H9 (cell line): ENCODE data around the gene ADAMTS2. TPM values are rescaled to one million over a fixed set of nuclear protein-coding genes. Genes with fewer than 3 reads are reported as not detected.
A peak's percentile ranks its signal among the peaks of the same experiment; 100 is the strongest.

Source experiments
- DNase-seq: peaks from one replicate; pipeline ENCODE4 v3.0.0-alpha.2; 2017
- H2AFZ ChIP-seq: one replicate; pipeline ENCODE4 v1.6.1; 2013; ENCODE audit warnings: mild to moderate bottlenecking, low read length, control low read depth, moderate library complexity
- H2AK5ac ChIP-seq: 2 replicates; pipeline ENCODE4 v1.6.1; 2013; ENCODE audit warnings: low read length, control low read depth, mixed read lengths; ENCODE audit not compliant: insufficient read length
- H2BK120ac ChIP-seq: one replicate; pipeline ENCODE4 v1.6.1; 2013; ENCODE audit warnings: low read depth, mild to moderate bottlenecking, low read length, control low read depth, inconsistent platforms; ENCODE audit not compliant: poor library complexity, severe bottlenecking
- H2BK12ac ChIP-seq: 2 replicates; pipeline ENCODE4 v1.6.1; 2013; ENCODE audit warnings: low read length, control low read depth, mixed read lengths, low read depth; ENCODE audit not compliant: insufficient read length
- H2BK15ac ChIP-seq: 2 replicates; pipeline ENCODE4 v1.6.1; 2013; ENCODE audit warnings: low read depth, low read length, control low read depth
- H2BK20ac ChIP-seq: one replicate; pipeline ENCODE4 v1.6.1; 2013; ENCODE audit warnings: low read depth, mild to moderate bottlenecking, low read length, control low read depth, inconsistent platforms; ENCODE audit not compliant: poor library complexity, severe bottlenecking
- H2BK5ac ChIP-seq: 2 replicates; pipeline ENCODE4 v1.6.1; 2013; ENCODE audit warnings: low read length, control low read depth, mixed read lengths; ENCODE audit not compliant: insufficient read length
- H3K14ac ChIP-seq: 2 replicates; pipeline ENCODE4 v1.6.1; 2013; ENCODE audit warnings: low read length, control low read depth; ENCODE audit not compliant: insufficient read depth
- H3K18ac ChIP-seq: 2 replicates; pipeline ENCODE4 v1.6.1; 2013; ENCODE audit warnings: low read depth, mild to moderate bottlenecking, mixed read lengths, low read length, control low read depth; ENCODE audit not compliant: insufficient read length
- H3K23ac ChIP-seq: 2 replicates; pipeline ENCODE4 v1.6.1; 2013; ENCODE audit warnings: low read length, control low read depth, mixed read lengths, low read depth; ENCODE audit not compliant: insufficient read length
- H3K23me2 ChIP-seq: 2 replicates; pipeline ENCODE4 v1.6.1; 2013; ENCODE audit warnings: low read depth, mild to moderate bottlenecking, mixed read lengths, low read length, control low read depth; ENCODE audit not compliant: insufficient read length, poor library complexity, severe bottlenecking
- H3K27ac ChIP-seq: 2 replicates; pipeline ENCODE4 v1.5.1; 2013; ENCODE audit warnings: low read length, control low read depth, mixed read lengths, low read depth; ENCODE audit not compliant: insufficient read length
- H3K27me3 ChIP-seq: 2 replicates; pipeline ENCODE4 v1.6.1; 2013; ENCODE audit warnings: low read length, control low read depth, inconsistent platforms; ENCODE audit not compliant: insufficient read depth
- H3K4ac ChIP-seq: 2 replicates; pipeline ENCODE4 v1.6.1; 2013; ENCODE audit warnings: low read depth, mild to moderate bottlenecking, control low read depth, inconsistent platforms, low read length, moderate library complexity
- H3K4me1 ChIP-seq: 2 replicates; pipeline ENCODE4 v1.6.1; 2013; ENCODE audit warnings: low read length, control low read depth, inconsistent platforms; ENCODE audit not compliant: insufficient read depth
- H3K4me2 ChIP-seq: 2 replicates; pipeline ENCODE4 v1.6.1; 2013; ENCODE audit warnings: low read length, control low read depth, mixed read lengths; ENCODE audit not compliant: insufficient read length, insufficient read depth
- H3K56ac ChIP-seq: 2 replicates; pipeline ENCODE4 v1.6.1; 2013; ENCODE audit warnings: low read depth, mild to moderate bottlenecking, mixed read lengths, low read length, control low read depth; ENCODE audit not compliant: insufficient read length
- H3K79me1 ChIP-seq: 2 replicates; pipeline ENCODE4 v1.6.1; 2013; ENCODE audit warnings: low read depth, mild to moderate bottlenecking, moderate library complexity, low read length, control low read depth, inconsistent platforms; ENCODE audit not compliant: insufficient read depth, poor library complexity, severe bottlenecking
- H3K79me2 ChIP-seq: 2 replicates; pipeline ENCODE4 v1.6.1; 2013; ENCODE audit warnings: low read length, control low read depth, inconsistent platforms; ENCODE audit not compliant: insufficient read depth
- H3K9ac ChIP-seq: 2 replicates; pipeline ENCODE4 v1.6.1; 2013; ENCODE audit warnings: low read length, control low read depth, mixed read lengths; ENCODE audit not compliant: insufficient read length; ENCODE audit errors: extremely low read depth
- H3K9me3 ChIP-seq: one replicate; pipeline ENCODE4 v1.6.1; 2013; ENCODE audit warnings: low read depth, low read length, inconsistent platforms; ENCODE audit not compliant: control insufficient read depth
- H3T11ph ChIP-seq: one replicate; pipeline ENCODE4 v1.6.1; 2013; ENCODE audit warnings: mild to moderate bottlenecking, low read length, control low read depth, inconsistent platforms
- H4K20me1 ChIP-seq: one replicate; pipeline ENCODE4 v1.6.1; 2013; ENCODE audit not compliant: control insufficient read depth, insufficient read length, insufficient read depth
- H4K5ac ChIP-seq: 2 replicates; pipeline ENCODE4 v1.6.1; 2013; ENCODE audit warnings: low read depth, mild to moderate bottlenecking, mixed read lengths, low read length, control low read depth; ENCODE audit not compliant: insufficient read length
- H4K8ac ChIP-seq: replicated peaks from 2 replicates; pipeline ENCODE4 v1.6.1; 2013; ENCODE audit warnings: low read length, control low read depth, mixed read lengths, low read depth; ENCODE audit not compliant: insufficient read length
- H4K91ac ChIP-seq: 2 replicates; pipeline ENCODE4 v1.6.1; 2013; ENCODE audit warnings: low read depth, mild to moderate bottlenecking, moderate library complexity, mixed read lengths, low read length, control low read depth; ENCODE audit not compliant: insufficient read length
- H3K27ac Mint-ChIP-seq, 3 experiments: 2 replicates in 2 of 3; 3 replicates in 1 of 3; pipeline ENCODE4 v1.8.0; 2020 to 2021; ENCODE audit warnings: mixed read lengths in 3 of 3, mild to moderate bottlenecking in 1 of 3, moderate library complexity in 1 of 3
- H3K27me3 Mint-ChIP-seq: 2 replicates; pipeline ENCODE4 v1.8.0; 2021; ENCODE audit warnings: low read depth, mild to moderate bottlenecking, moderate library complexity, mixed read lengths
- H3K36me3 Mint-ChIP-seq, 3 experiments: 2 replicates in 2 of 3; 3 replicates in 1 of 3; pipeline ENCODE4 v1.8.0; 2020 to 2021; ENCODE audit warnings: low read depth in 3 of 3, mixed read lengths in 3 of 3; ENCODE audit not compliant: insufficient read depth in 1 of 3
- H3K4me1 Mint-ChIP-seq, 2 experiments: 2 replicates each; pipeline ENCODE4 v1.8.0; 2020; ENCODE audit warnings: mixed read lengths in 2 of 2
- H3K4me3 Mint-ChIP-seq, 2 experiments: 2 replicates in 1 of 2; 3 replicates in 1 of 2; pipeline ENCODE4 v1.8.0; 2020 to 2021; ENCODE audit warnings: mild to moderate bottlenecking in 2 of 2, mixed read lengths in 2 of 2, moderate library complexity in 1 of 2
- H3K9me3 Mint-ChIP-seq, 2 experiments: 2 replicates in 1 of 2; 3 replicates in 1 of 2; pipeline ENCODE4 v1.8.0; 2020; ENCODE audit warnings: mild to moderate bottlenecking in 2 of 2, mixed read lengths in 2 of 2, moderate library complexity in 1 of 2
- CTCF ChIP-seq: fragments of 200-600 bp; sonication (generic); conservative IDR thresholded peaks from 3 replicates; pipeline ENCODE4 v1.8.0; 2021; ENCODE audit warnings: antibody characterized with exemption, mild to moderate bottlenecking
- WGBS: extraction: QIAGEN DNeasy Blood & Tissue Kit; methylation state at CpG from one replicate; pipeline ENCODE4 v1.1.7; 2013; ENCODE audit warnings: missing lambda C conversion rate, low lambda C conversion rate, mixed read lengths; ENCODE audit not compliant: insufficient read length; ENCODE audit errors: extremely low coverage; 5-methylcytosine and 5-hydroxymethylcytosine counted together
- total RNA-seq: library from RNA; stranded (reverse); gene quantifications from 2 replicates; pipeline ENCODE4 v1.2.1, GENCODE V29; 2021

ADAMTS2 gene
- total RNA-seq, 1 experiment from 2014 or later: 5.4 TPM

GRCh38 chr5:179237770-179238627 lies 107.3 kb downstream of the ADAMTS2 start:
- Histone ChIP-seq H2AK5ac (no peak overlapping the region), H3K56ac (no peak overlapping the region), H4K91ac (no peak overlapping the region), H3K9me3 (no peaks in the 10 kb centered on the region), H3K27me3 (no peaks in the 10 kb centered on the region), H3K9ac (no peak overlapping the region), H2BK5ac (no peak overlapping the region), H4K5ac (no peak overlapping the region), H3K14ac (no peak overlapping the region), H4K20me1 (no peaks in the 10 kb centered on the region), H2AFZ (no peak overlapping the region), H2BK20ac (no peak overlapping the region), H3K79me2 (no peaks in the 10 kb centered on the region), H3K23ac (no peak overlapping the region), H3K23me2 (no peaks in the 10 kb centered on the region), H3T11ph (no peak overlapping the region), H3K27ac (no peak overlapping the region), H3K4me2 (no peak overlapping the region), H2BK12ac (no peak overlapping the region), H2BK15ac (no peak overlapping the region), H3K79me1 (no peaks in the 10 kb centered on the region), H4K8ac (no peak overlapping the region), H3K4ac (no peak overlapping the region), H3K4me1 (peaks cover 4% of the 10 kb centered on the region; the same call in 1 of the 2 replicates), H3K18ac (no peak overlapping the region), H2BK120ac (no peak overlapping the region)
- Mint-ChIP-seq H3K27me3 (peaks cover 3% of the 10 kb centered on the region), H3K4me1 (peaks cover 23 to 25% of the 10 kb centered on the region in 2 experiments), H3K27ac (no peak overlapping the region; a peak in 1 of 7 replicates), H3K4me3 (no peak overlapping the region), H3K36me3 (peaks cover 1 to 5% (median 4%) of the 10 kb centered on the region in 3 experiments; a peak in 5 of 7 replicates), H3K9me3 (peaks cover 6 to 9% of the 10 kb centered on the region in 2 experiments; a peak in 4 of 5 replicates)
- no peak for TF ChIP-seq CTCF
- WGBS: no CpG with 5 or more reads among the region's 26 CpGs
- DNase-seq: peak; percentile 19
